ENCODE results near the gene TIE1. TPM values are rescaled to one million over a fixed set of nuclear protein-coding genes. Genes with fewer than 3 reads are reported as not detected.
A peak's percentile ranks its signal among the peaks of the same experiment; 100 is the strongest.

TIE1 gene
- total and polyA plus RNA-seq, 2 of the 13 experiments (the other 11 are each of a cell fraction or from before 2014, with no cell fraction given): 0.58 to 0.84 TPM

DNA sequence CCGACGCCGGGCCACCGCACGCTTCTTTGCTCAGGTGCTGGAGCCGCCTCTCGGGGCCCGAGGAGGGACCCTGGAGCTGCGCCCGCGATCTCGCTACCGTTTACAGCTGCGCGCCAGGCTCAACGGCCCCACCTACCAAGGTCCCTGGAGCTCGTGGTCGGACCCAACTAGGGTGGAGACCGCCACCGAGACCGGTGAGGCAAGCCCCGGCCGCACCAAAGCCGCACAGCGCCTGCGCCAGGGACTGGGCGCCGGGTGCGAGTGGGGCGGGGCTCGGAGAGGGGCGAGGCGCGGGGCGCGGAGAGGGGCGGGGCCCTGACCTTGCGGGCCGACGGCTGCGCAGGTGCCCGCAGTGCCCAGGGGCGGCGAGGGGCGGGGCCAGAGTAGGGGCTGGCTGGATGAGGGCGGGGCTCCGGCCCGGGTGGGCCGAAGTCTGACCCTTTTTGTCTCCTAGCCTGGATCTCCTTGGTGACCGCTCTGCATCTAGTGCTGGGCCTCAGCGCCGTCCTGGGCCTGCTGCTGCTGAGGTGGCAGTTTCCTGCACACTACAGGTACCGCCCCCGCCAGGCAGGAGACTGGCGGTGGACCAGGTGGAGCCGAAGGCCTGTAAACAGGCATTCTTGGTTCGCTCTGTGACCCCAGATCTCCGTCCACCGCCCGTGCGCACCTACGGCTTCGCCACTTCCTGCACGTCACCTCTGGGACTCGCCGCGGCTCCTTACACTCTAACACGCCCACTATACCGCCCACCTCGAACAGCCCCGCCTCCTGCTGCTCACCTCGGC, 48.2 kb downstream of the TIE1 start (continued):
- TF ChIP-seq ZNF296 (CRISPR knock-in tag; conservative IDR thresholded peaks at IDR 0.05) (0 out of 2 replicates have a peak, but pooled peaks have one; percentile 59), SNAPC2 (CRISPR knock-in tag; IDR thresholded peaks at IDR 0.05) (no peak), MAFK (conservative IDR thresholded peaks at IDR 0.05 in 1 of 2, IDR thresholded peaks at IDR 0.05 in 1 of 2; ENCODE audit: low read length in 2 of 2) (peak; percentile 68 to 85), ZFY (CRISPR knock-in tag; IDR thresholded peaks at IDR 0.05) (peak; percentile 96), SAP130 (CRISPR knock-in tag; IDR thresholded peaks at IDR 0.05; ENCODE audit: low read depth) (peak; percentile 53), ZZZ3 (CRISPR knock-in tag; IDR thresholded peaks at IDR 0.05; ENCODE audit: borderline replicate concordance) (no peak), ZNF225 (CRISPR knock-in tag; IDR thresholded peaks at IDR 0.05) (0 out of 2 replicates have a peak, but pooled peaks have one; percentile 65), GATAD2A (CRISPR knock-in tag; IDR thresholded peaks at IDR 0.05) (0 out of 2 replicates have a peak, but pooled peaks have one; percentile 18), ZNF547 (CRISPR knock-in tag; IDR thresholded peaks at IDR 0.05) (no peak; the same call in none of the 2 replicates), ZBTB42 (CRISPR knock-in tag; IDR thresholded peaks at IDR 0.05) (peak; percentile 72; the same call in 1 of the 2 replicates), HES4 (CRISPR knock-in tag; IDR thresholded peaks at IDR 0.05; ENCODE audit: borderline replicate concordance) (no peak), FOXK2 (IDR thresholded peaks at IDR 0.05) (0 out of 2 replicates have a peak, but pooled peaks have one; percentile 30), ZNF552 (CRISPR knock-in tag; IDR thresholded peaks at IDR 0.05; ENCODE audit: borderline replicate concordance) (peak; percentile 64; the same call in 1 of the 2 replicates), GTF3A (CRISPR knock-in tag; conservative IDR thresholded peaks at IDR 0.05) (0 out of 2 replicates have a peak, but pooled peaks have one; percentile 65), NFE2L1 (CRISPR knock-in tag; IDR thresholded peaks at IDR 0.05; ENCODE audit: borderline replicate concordance) (0 out of 2 replicates have a peak, but pooled peaks have one; percentile 15)
- TF ChIP-seq, protein P1, sequence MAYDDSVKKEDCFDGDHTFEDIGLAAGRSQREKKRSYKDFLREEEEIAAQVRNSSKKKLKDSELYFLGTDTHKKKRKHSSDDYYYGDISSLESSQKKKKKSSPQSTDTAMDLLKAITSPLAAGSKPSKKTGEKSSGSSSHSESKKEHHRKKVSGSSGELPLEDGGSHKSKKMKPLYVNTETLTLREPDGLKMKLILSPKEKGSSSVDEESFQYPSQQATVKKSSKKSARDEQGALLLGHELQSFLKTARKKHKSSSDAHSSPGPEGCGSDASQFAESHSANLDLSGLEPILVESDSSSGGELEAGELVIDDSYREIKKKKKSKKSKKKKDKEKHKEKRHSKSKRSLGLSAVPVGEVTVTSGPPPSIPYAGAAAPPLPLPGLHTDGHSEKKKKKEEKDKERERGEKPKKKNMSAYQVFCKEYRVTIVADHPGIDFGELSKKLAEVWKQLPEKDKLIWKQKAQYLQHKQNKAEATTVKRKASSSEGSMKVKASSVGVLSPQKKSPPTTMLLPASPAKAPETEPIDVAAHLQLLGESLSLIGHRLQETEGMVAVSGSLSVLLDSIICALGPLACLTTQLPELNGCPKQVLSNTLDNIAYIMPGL (CRISPR knock-in tag; IDR thresholded peaks at IDR 0.05; ENCODE audit: borderline replicate concordance in 1 of 2, low read depth in 1 of 2): peak; percentile 59 to 65; a peak in 3 of 4 replicates
- TF ChIP-seq, protein P2, sequence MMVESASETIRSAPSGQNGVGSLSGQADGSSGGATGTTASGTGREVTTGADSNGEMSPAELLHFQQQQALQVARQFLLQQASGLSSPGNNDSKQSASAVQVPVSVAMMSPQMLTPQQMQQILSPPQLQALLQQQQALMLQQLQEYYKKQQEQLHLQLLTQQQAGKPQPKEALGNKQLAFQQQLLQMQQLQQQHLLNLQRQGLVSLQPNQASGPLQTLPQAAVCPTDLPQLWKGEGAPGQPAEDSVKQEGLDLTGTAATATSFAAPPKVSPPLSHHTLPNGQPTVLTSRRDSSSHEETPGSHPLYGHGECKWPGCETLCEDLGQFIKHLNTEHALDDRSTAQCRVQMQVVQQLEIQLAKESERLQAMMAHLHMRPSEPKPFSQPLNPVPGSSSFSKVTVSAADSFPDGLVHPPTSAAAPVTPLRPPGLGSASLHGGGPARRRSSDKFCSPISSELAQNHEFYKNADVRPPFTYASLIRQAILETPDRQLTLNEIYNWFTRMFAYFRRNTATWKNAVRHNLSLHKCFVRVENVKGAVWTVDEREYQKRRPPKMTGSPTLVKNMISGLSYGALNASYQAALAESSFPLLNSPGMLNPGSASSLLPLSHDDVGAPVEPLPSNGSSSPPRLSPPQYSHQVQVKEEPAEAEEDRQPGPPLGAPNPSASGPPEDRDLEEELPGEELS (CRISPR knock-in tag; IDR thresholded peaks at IDR 0.05): no peak; the same call in 1 of the 2 replicates
- TF ChIP-seq, protein P3, sequence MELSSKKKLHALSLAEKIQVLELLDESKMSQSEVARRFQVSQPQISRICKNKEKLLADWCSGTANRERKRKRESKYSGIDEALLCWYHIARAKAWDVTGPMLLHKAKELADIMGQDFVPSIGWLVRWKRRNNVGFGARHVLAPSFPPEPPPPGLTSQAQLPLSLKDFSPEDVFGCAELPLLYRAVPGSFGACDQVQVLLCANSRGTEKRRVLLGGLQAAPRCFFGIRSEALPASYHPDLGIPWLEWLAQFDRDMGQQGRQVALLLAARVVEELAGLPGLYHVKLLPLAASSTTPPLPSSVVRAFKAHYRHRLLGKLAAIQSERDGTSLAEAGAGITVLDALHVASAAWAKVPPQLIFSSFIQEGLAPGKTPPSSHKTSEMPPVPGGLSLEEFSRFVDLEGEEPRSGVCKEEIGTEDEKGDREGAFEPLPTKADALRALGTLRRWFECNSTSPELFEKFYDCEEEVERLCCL (CRISPR knock-in tag; IDR thresholded peaks at IDR 0.05; ENCODE audit: borderline replicate concordance): no peak
- TF ChIP-seq, protein P4, sequence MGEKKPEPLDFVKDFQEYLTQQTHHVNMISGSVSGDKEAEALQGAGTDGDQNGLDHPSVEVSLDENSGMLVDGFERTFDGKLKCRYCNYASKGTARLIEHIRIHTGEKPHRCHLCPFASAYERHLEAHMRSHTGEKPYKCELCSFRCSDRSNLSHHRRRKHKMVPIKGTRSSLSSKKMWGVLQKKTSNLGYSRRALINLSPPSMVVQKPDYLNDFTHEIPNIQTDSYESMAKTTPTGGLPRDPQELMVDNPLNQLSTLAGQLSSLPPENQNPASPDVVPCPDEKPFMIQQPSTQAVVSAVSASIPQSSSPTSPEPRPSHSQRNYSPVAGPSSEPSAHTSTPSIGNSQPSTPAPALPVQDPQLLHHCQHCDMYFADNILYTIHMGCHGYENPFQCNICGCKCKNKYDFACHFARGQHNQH (CRISPR knock-in tag; IDR thresholded peaks at IDR 0.05): peak; percentile 47; the same call in 1 of the 2 replicates
- TF ChIP-seq, protein P5, sequence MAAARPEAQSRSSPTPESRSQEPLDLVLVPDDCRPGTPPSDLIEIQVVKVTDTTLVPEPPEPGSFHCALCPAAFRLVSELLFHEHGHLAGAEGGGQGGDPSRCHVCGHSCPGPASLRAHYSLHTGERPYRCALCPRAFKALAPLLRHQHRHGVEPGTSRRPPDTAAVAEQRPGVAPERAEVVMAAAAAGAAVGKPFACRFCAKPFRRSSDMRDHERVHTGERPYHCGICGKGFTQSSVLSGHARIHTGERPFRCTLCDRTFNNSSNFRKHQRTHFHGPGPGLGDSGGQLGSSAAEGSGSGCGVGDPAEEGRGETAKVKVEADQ (CRISPR knock-in tag; IDR thresholded peaks at IDR 0.05; ENCODE audit: borderline replicate concordance): no peak; the same call in 1 of the 2 replicates

All from HepG2 (cell line).